AG09319 (cell line): ENCODE measurements around the gene DDX53.

Experiments used
- DNase-seq: peaks from one replicate; pipeline ENCODE4 v3.0.0-alpha.2; 2010; ENCODE audit warnings: low read depth; ENCODE audit errors: extremely low read depth
- TF ChIP-seq, protein P1 (sequence below): IDR thresholded peaks from 2 replicates; pipeline ENCODE4 v1.5.1; 2011; ENCODE audit warnings: low read depth, mild to moderate bottlenecking, inconsistent platforms, low read length, moderate library complexity

DDX53 gene

DNA sequence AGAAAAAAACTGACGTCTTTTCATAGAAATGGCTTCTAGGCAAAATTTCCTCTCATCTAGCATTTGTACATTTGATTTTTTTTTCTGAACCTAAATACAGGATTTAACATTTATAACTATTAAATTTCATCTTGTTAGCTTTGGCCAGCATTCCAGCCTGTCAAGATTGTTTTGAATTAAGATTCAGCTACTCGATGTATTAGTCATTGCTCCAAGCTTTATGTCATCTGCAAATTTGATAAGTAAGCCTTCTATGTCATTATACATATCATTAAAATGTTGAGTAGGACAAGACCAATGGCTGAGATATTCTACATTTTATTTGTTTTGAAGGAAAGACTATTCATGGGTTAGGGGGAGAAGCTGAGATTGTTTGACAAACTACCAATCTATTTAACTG, 46.7 kb downstream of the DDX53 start:
- TF ChIP-seq, protein P1, sequence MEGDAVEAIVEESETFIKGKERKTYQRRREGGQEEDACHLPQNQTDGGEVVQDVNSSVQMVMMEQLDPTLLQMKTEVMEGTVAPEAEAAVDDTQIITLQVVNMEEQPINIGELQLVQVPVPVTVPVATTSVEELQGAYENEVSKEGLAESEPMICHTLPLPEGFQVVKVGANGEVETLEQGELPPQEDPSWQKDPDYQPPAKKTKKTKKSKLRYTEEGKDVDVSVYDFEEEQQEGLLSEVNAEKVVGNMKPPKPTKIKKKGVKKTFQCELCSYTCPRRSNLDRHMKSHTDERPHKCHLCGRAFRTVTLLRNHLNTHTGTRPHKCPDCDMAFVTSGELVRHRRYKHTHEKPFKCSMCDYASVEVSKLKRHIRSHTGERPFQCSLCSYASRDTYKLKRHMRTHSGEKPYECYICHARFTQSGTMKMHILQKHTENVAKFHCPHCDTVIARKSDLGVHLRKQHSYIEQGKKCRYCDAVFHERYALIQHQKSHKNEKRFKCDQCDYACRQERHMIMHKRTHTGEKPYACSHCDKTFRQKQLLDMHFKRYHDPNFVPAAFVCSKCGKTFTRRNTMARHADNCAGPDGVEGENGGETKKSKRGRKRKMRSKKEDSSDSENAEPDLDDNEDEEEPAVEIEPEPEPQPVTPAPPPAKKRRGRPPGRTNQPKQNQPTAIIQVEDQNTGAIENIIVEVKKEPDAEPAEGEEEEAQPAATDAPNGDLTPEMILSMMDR: no peak
- DNase-seq: no peak

DNA sequence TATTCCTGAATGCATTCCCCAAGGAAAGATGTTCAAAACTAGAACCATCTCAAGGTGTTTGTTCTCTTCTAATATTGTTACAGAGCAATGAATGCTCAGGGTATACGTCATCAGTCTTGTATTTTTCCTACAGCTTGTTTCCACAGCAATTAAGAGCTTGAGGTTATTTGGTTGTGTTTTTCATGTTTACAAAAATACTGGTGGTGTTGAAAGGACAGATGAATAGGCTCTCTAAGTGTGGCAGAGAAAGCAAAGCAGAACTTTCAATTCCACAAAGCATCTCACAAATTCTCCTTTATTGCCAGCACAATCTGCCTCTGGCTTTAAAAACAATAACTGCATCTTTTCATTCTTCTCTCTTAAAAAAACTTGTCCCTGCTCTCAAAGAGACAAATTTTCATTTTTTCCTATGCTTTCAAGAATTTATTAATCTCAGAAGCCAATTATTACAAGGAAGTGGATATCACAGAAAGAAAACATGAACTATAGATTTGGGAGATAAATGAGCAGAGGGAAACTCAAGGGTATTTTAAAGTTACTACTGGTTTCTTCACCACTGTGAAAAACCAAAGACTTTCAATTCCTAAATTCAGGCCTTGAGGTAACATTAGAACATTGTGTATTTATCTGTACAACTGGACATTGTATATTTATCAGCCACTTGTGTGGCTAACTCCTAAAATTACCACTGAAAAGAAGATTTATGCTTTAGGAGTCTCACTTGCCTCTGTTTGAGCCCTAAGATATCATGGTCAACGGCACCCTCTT, 49.2 kb downstream of the DDX53 start:
- DNase-seq: no peak
- TF ChIP-seq, protein P1: no peak

DNA sequence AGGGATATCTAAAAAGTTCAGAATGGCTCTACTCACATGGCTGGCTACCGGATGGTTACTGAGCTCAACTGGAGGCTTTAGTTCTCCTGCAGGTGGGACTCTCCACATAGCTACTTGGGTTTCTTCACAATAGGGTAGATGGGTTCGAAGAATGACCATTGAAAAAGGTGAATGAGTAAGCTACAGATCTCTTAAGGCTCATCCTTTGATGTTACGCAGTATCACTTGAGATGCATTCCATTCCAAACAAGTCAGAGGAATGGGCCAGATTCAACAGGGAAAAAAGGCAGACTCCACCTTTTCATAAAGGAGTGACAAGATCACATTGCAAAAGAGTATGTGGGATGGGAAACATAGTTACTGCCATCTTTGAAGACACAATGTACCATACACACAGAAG, 52.6 kb downstream of the DDX53 start:
- DNase-seq: no peak
- TF ChIP-seq, protein P1: no peak
